GM18499 (cell line): ENCODE results near the gene SKIDA1.

Experiments used
- ATAC-seq: cut with Tn5 transposase; IDR thresholded peaks from one replicate; pipeline ENCODE4 v1.9.1; 2021; ENCODE audit warnings: moderate number of reproducible peaks; ENCODE audit not compliant: insufficient read depth, unreplicated experiment

SKIDA1 gene

GRCh38 chr10:21529032-21529910, 3.8 kb upstream of the SKIDA1 start:
- no peak for ATAC-seq

GRCh38 chr10:21528236-21529031, 3.0 kb upstream of the SKIDA1 start:
- ATAC-seq: no peak

- no peak for ATAC-seq
These were observed 2.2 kb upstream of the SKIDA1 start for GRCh38 chr10:21527598-21528235.

- ATAC-seq: no peak
These were observed 1.5 kb upstream of the SKIDA1 start for GRCh38 chr10:21526860-21527597.

- no peak for ATAC-seq
These were observed 842 bp upstream of the SKIDA1 start for GRCh38 chr10:21526188-21526859.

- no peak for ATAC-seq
These were observed 736 bp downstream of the SKIDA1 start for GRCh38 chr10:21524526-21525366.

GRCh38 chr10:21524131-21524525, 1.4 kb downstream of the SKIDA1 start:
- ATAC-seq: no peak

GRCh38 chr10:21523557-21524008, 1.9 kb downstream of the SKIDA1 start:
- ATAC-seq: no peak

- no peak for ATAC-seq
These were observed 2.7 kb downstream of the SKIDA1 start for GRCh38 chr10:21522631-21523406.

- no peak for ATAC-seq
These were observed 3.5 kb downstream of the SKIDA1 start for GRCh38 chr10:21521751-21522533.

- ATAC-seq: no peak
These were observed 4.5 kb downstream of the SKIDA1 start for GRCh38 chr10:21520949-21521348.

- ATAC-seq: no peak
These were observed 5.0 kb downstream of the SKIDA1 start for GRCh38 chr10:21520509-21520908.

GRCh38 chr10:21519941-21520436, 5.5 kb downstream of the SKIDA1 start:
- ATAC-seq: no peak

GRCh38 chr10:21519397-21519933, 6.0 kb downstream of the SKIDA1 start:
- no peak for ATAC-seq

GRCh38 chr10:21518641-21519396, 6.7 kb downstream of the SKIDA1 start:
- ATAC-seq: no peak

GRCh38 chr10:21518149-21518640, 7.3 kb downstream of the SKIDA1 start:
- ATAC-seq: no peak
